Suppressor macrophage treated with lipopolysaccharide for 4 hours (primary cell): ENCODE results near the gene PLPPR3.

Experiments used
- DNase-seq: peaks from one replicate; pipeline ENCODE4 v3.0.0-alpha.2; 2020

PLPPR3 gene

DNA sequence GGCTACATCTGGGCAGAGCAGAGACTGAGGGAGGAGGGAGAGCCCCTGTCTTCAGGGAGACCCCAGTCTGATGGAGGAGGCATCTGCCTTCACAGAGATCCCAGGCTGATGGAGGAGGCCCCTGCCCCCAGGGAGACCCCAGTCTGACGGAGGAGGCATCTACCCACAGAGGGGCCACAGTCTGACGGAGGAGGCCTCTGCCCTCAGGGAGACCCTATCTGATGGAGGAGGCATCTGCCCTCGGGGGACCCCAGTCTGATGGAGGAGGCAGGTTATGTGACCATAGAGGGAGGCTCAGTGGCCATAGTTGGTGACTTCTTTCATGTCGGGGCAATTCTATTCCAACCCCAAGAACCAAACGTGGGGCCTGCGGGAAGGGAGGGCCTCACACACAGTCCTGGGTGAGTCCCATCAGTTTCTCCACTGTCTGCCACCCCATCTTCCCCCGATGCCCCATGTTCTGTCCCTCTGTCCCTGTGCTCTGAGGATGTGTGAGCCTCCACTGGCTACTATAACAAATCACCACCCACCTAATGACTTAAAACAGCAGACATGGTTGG lies 56.5 kb downstream of the PLPPR3 start:
- DNase-seq, result no peak

DNA sequence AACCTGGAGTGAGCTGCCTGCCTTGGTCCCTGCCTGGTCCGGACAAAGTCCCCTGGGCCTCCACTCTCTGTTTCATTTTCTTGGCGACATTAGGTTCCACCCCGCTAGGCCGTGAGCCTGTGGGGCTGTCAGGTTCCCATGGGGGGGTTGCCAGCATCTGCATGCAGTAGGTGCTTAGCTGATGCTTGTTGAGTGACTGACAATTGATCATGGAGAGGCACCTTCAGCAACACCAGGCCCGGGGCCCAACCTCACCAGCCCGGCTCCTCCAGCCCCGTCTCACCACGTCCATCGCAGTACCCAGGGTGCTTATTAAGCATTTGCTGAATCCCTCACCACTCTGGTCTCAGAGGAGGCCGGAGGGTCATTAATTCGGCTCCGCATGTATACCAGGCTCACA lies 57.5 kb downstream of the PLPPR3 start:
- DNase-seq, result no peak

DNA sequence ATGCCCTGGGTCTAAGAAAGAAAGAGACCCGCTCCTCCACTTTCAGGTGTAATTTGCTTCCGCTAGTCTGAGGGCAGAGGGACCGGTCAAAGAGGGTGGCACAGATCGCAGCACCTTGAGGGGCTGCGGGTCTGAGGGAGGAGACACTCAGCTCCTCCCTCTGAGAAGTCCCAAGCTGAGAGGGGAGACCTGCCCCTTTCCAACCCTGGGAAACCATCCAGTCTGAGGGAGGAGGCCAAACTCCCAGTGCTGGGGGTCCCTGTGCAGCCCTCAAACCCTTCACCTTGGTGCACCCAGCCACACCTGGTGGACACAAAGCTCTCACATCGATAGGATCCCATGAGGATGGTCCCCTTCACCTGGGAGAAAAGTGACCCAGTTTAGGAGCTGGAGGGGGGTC lies 57.9 kb downstream of the PLPPR3 start:
- DNase-seq, result no peak

DNA sequence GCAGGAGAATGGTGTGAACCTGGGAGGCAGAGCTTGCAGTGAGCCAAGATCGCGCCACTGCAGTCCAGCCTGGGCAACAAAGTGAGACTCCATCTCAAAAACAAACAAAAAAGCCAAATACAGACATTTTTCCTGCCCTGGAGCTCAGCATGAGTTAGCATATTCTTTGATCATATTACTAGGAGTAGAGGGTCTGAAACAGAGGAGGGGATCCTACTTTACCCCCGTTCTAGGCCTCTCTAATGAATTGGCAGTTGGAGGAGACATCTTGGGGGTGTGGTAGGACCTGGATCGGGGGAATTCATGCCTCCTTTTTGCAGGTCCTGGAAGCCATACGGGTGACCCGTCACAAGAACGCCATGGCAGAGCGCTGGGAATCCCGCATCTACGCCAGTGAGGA lies 58.6 kb downstream of the PLPPR3 start:
- no peak for DNase-seq
